DMS 273 (cell line): ENCODE data around the gene SLC23A3.
A peak's percentile ranks its signal among the peaks of the same experiment; 100 is the strongest.

ENCODE experiments used
- DNase-seq: peaks from one replicate; lab custom pipeline; 2025; ENCODE audit not compliant: unreplicated experiment; lab: John Stamatoyannopoulos, UW

The SLC23A3 gene

GRCh38 chr2:219176818-219177551, 7.2 kb upstream of the SLC23A3 start, which contains the start of gene CNPPD1:
Gene CNPPD1, minus strand, starts transcription at chr2:219176925. Its CDS starts 97 bp downstream, at chr2:219176828.
- peak; percentile 95 for DNase-seq

- DNase-seq, result peak; percentile 72
Measured at GRCh38 chr2:219175928-219176817, 6.3 kb upstream of the SLC23A3 start.

- DNase-seq, result no peak
Measured at GRCh38 chr2:219175486-219175885, 5.7 kb upstream of the SLC23A3 start.

- DNase-seq, result no peak
Measured at GRCh38 chr2:219174801-219175200, 5.0 kb upstream of the SLC23A3 start.

- no peak for DNase-seq
Measured at GRCh38 chr2:219174146-219174545, 4.3 kb upstream of the SLC23A3 start.

GRCh38 chr2:219173176-219173575, 3.3 kb upstream of the SLC23A3 start:
- no peak for DNase-seq

- no peak for DNase-seq
Measured at GRCh38 chr2:219172231-219173154, 2.7 kb upstream of the SLC23A3 start.

- peak; percentile 83 for DNase-seq
Measured at GRCh38 chr2:219171231-219171651, 1.4 kb upstream of the SLC23A3 start.

- no peak for DNase-seq
Measured at GRCh38 chr2:219168932-219169331, 897 bp downstream of the SLC23A3 start.

- DNase-seq, result no peak
Measured at GRCh38 chr2:219168526-219168925, 1.3 kb downstream of the SLC23A3 start.

- no peak for DNase-seq
Measured at GRCh38 chr2:219167997-219168396, 1.8 kb downstream of the SLC23A3 start.

GRCh38 chr2:219165058-219165911, 4.5 kb downstream of the SLC23A3 start:
- DNase-seq, result no peak

GRCh38 chr2:219163156-219163555, 6.7 kb downstream of the SLC23A3 start:
- DNase-seq, result no peak

GRCh38 chr2:219161097-219161496, 8.7 kb downstream of the SLC23A3 start:
- DNase-seq, result no peak

- DNase-seq, result peak; percentile 96
Measured at GRCh38 chr2:219160186-219161017, 9.4 kb downstream of the SLC23A3 start, which contains the start of gene NHEJ1. Gene NHEJ1, minus strand, starts transcription at chr2:219160815. Its CDS starts 2,453 bp downstream, at chr2:219158362.

GRCh38 chr2:219159771-219160185, 10.1 kb downstream of the SLC23A3 start:
- DNase-seq, result no peak

GRCh38 chr2:219158586-219158985, 11.2 kb downstream of the SLC23A3 start:
- no peak for DNase-seq

GRCh38 chr2:219158025-219158424, 11.8 kb downstream of the SLC23A3 start:
- DNase-seq, result no peak

GRCh38 chr2:219157396-219157795, 12.4 kb downstream of the SLC23A3 start:
- DNase-seq, result no peak
